Stimulated activated naive CD8-positive, alpha-beta T cell treated with anti-CD3 and anti-CD28 coated beads, Interleukin-15, amount 100 ng/mL, for 72 hours (primary cell): ENCODE results near the gene MKI67.
"Not testable (repeated sequence)": the region's sequence is repeated elsewhere in the genome, so short reads cannot be mapped to it uniquely, and the experiment has no call there.

ENCODE experiments used
- ATAC-seq: fragments of 150-1000 bp; cut with Tn5 transposase; 2 replicates; pipeline ENCODE4 v1.10.0; 2021; ENCODE audit warnings: mild to moderate bottlenecking, moderate library complexity
- DNase-seq, 2 donors: peaks; one replicate each; pipeline ENCODE4 v3.0.0; 2021 to 2022
- H3K27ac Mint-ChIP-seq, 2 donors: one replicate each; pipeline ENCODE4 v1.8.0; 2022; ENCODE audit warnings: mild to moderate bottlenecking in 2 of 2, mixed read lengths in 2 of 2, moderate library complexity in 2 of 2
- H3K27me3 Mint-ChIP-seq: one replicate; pipeline ENCODE4 v1.8.0; 2022; ENCODE audit warnings: mixed read lengths
- H3K4me1 Mint-ChIP-seq: one replicate; pipeline ENCODE4 v1.8.0; 2022; ENCODE audit warnings: mild to moderate bottlenecking, mixed read lengths
- H3K4me3 Mint-ChIP-seq, 2 donors: one replicate each; pipeline ENCODE4 v1.8.0; 2022; ENCODE audit warnings: mild to moderate bottlenecking in 2 of 2, mixed read lengths in 2 of 2, moderate library complexity in 1 of 2
- H3K9me3 Mint-ChIP-seq, 2 donors: one replicate each; pipeline ENCODE4 v1.8.0; 2022; ENCODE audit warnings: mixed read lengths in 2 of 2

Gene MKI67

DNA sequence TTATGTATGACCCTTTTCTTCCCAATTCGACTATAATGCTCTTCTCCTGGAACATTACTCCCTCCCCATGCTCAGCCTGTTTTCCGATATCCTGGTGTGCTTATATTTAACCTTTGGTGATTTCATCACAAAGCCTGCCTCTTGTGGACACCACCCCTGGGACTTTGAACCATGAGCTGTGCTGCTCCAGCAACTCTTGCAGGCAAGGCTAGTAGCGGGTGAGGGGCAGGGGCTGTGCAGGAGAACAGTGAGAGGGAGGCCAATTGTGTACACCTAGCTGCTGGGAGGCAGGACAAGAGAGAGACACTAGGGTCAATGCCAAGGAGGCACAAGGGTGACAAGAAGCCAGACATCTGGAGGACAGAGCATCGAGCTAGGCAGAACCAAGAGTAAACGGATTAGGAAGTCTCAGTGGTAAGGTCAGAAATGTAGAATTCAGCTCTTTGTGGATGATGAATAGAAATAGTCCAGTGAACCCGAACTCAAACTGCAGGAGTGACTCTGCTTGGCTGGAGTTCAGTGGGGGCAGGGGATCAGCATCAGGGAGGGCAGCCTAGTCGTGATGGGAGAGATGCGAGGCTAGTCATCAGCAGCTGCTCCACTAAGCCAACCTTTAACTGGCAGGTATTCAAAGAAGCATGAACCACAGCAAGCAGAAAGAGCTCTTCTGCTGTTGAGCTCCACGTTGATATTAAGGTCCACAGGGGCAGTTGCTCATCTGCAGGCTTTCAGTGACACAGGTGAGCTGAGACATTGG lies 31.0 kb upstream of the MKI67 start:
- no peak for ATAC-seq
- peaks cover 12% of the 10 kb centered on the region for H3K4me1 Mint-ChIP-seq
- H3K9me3 Mint-ChIP-seq: no peaks in the 10 kb centered on the region
- H3K27me3 Mint-ChIP-seq: no peaks in the 10 kb centered on the region
- no peak for DNase-seq
- H3K4me3 Mint-ChIP-seq: no peak overlapping the region
- no peak overlapping the region for H3K27ac Mint-ChIP-seq

DNA sequence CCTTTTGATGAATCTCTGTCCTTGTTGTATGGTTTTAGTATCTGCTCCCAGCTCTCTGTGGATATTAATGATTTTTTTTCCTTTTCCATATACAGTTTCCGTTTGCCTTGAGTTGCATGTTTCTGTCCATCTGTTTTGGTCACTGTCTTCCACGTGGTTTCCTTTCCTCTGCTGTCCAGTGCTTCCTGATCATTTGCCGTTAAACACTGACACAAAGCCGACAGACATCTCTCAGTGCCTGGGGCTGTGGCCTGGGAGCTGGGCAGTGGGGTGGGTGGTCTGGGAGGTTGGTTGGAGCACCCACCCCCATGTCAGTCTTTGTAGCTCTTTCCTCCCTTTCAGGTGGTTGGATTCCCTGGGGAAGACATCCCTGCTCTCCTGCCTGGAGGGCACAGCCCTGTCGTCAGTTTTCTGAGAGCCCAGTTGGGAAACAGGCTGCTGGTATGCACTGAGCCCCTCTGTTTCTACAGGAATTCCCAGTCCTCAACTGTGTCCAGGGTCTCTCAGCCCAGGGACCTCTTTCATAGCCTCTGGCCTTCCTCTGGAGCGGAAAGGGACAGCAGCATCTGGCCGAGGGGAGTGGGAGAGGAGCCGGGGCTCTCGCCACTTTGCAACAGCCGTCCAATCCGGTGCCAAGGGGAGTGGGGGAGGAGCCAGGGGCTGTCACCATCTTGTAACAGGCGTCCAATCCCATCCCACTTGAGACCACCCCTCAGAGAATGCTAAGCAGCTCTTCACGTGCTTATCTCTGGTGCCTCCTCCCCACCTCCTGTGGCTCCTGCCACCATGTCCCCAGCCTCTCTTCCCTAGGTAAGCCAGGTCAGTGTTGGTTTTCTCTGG lies 26.7 kb upstream of the MKI67 start:
- Mint-ChIP-seq H3K4me1 (peaks cover 11% of the 10 kb centered on the region), H3K27ac (peak overlapping the region in 1 of 2 donors; percentile 94), H3K4me3 (no peak overlapping the region), H3K27me3 (peaks cover 12% of the 10 kb centered on the region), H3K9me3 (no peaks in the 10 kb centered on the region)
- no peak for ATAC-seq
- DNase-seq: no peak

DNA sequence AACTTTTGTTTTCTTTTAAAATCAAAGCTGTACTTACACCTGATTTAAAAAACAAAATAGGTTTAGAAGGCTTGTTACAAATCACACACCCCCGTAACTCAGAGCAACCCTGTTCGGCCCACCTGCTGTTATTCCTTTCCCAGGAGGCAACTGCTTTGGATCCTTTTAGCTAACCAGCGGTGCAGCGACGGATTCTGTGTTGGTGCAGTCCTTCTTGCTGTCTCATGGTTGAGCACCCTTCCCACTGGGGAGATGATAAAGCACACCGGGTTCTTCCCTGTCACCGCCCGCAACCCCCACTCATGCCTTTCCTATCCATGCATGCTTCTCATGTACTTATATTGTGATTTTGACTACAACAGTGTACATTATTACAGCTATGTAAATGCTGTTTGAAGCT lies 24.8 kb upstream of the MKI67 start:
- Mint-ChIP-seq H3K4me3 (peak overlapping the region; percentile 22 to 33), H3K27ac (no peak overlapping the region), H3K9me3 (peaks cover 1 to 14% of the 10 kb centered on the region in 2 donors), H3K4me1 (peaks cover 30% of the 10 kb centered on the region), H3K27me3 (peaks cover 12% of the 10 kb centered on the region)
- ATAC-seq (no peak), DNase-seq (no peak)

DNA sequence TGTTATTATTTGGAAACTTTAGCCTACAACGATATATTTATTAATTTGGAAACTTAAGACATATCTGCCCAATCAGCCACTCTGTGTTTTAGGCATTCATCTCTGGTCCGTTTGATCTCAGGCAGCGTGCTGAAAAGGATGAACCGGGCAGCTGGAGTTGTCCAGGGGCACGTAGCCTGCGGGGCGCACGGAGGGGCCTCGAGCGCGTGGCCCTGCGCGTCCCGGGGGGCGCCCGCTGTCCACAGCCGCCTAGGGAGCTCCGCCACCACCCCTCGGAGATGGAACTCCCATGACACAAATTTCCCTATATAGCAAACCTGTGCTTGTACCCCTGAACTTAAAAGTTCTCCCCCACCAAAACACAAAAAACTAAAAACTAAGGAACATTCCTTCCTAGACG lies 24.3 kb upstream of the MKI67 start:
- H3K27me3 Mint-ChIP-seq: peaks cover 12% of the 10 kb centered on the region
- H3K27ac Mint-ChIP-seq: no peak overlapping the region

DNA sequence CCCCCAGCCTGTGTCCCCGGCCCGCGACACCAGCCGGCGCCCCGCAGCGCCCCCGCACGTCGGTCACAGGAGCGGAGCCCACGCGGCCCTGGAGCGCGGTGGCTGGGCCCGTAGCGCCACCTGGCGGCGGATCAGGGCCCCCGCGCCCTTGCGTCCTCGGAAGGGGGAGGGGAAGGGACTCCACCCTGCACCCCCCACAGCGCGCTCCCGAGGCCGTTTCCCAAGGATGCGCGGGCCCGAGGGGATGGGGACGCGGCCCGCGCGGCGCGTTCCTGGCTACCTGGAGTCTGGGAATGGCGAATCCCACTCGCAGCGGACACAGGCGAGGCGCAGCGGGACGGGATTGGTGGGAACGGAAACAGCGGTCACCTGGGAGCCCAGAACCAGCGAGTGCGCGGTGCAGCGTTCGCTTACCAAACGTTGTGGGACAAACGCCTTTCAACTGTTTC lies 23.8 kb upstream of the MKI67 start:
- peaks cover 11 to 24% of the 10 kb centered on the region in 2 donors for H3K9me3 Mint-ChIP-seq
- DNase-seq (peak; percentile 81 to 86), ATAC-seq (peak; percentile 94)
- peak overlapping the region; percentile 74 to 81 for H3K4me3 Mint-ChIP-seq
- peaks cover 35% of the 10 kb centered on the region for H3K4me1 Mint-ChIP-seq
- H3K27ac Mint-ChIP-seq: peak overlapping the region in 1 of 2 donors; percentile 51
- H3K27me3 Mint-ChIP-seq: peaks cover 12% of the 10 kb centered on the region

More for the DNA sequence above, 24.3 kb upstream of the MKI67 start:
- ATAC-seq (no peak), DNase-seq (no peak)
- peak overlapping the region; percentile 74 to 81 for H3K4me3 Mint-ChIP-seq
- peaks cover 34% of the 10 kb centered on the region for H3K4me1 Mint-ChIP-seq
- H3K9me3 Mint-ChIP-seq: peaks cover 6 to 19% of the 10 kb centered on the region in 2 donors

DNA sequence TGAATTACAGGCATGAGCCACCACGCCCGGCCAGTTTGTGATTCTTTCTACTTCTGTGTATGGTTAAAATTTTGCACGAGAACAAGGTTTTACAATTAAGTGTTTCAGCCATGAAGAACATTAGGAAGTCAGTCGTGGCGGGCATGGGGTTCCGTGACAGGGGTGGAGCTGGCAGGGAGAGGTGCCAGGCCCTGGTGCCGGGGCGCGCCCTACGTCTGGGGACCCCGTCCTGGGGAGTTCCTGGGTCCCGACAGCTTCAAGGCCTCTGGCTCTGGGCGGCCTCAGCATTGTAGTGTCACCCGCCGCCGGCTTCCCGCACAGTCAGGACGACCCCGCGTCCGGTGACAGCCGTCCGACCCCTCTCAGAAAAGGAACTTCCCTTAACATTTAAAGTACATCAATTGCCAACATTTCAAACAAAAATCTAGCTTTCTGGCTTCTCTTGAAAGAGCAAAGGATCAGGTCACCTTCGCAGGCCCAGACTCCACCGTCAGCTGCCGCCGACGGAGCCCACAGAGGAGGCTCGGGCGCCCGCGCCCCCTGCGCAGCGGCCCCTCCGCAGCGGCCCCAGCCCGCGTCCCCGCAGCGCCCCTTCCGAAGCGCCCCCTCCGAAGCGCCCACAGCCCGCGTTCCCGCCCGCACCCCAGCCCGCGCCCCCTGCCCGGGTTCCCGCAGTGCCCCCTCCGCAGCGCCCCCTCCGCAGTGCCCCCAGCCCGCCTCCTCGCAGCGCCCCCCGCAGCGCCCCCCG lies 23.2 kb upstream of the MKI67 start:
- Mint-ChIP-seq H3K27ac (no peak overlapping the region), H3K4me3 (peak overlapping the region; percentile 68 to 72)
- peak; percentile 44 for ATAC-seq

DNA sequence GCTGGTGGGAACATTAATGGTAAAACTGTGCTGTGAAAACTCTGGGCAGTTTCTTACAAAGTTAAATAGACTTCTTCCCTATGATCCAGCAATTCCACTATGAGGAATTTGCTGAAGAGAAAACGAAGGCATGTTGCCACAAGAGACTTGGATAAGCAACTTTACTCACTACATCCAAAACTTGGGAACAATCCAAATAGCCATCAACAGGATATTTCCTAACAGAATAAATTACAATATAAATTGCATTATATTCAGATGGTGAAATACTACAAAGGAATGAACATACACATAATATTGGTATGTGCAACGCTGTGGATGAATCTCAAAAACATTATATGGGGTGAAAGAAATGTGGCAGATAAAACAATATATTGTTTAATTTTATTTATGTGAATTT lies 21.4 kb upstream of the MKI67 start:
- Mint-ChIP-seq H3K27ac (no peak overlapping the region), H3K9me3 (peaks cover 11 to 27% of the 10 kb centered on the region in 2 donors), H3K27me3 (peaks cover 12% of the 10 kb centered on the region), H3K4me1 (peaks cover 44% of the 10 kb centered on the region), H3K4me3 (peak overlapping the region in 1 of 2 donors; percentile 23)
- DNase-seq: no peak
- no peak for ATAC-seq

More for the DNA sequence above, 23.2 kb upstream of the MKI67 start:
- peaks cover 12% of the 10 kb centered on the region for H3K27me3 Mint-ChIP-seq
- H3K9me3 Mint-ChIP-seq: peaks cover 11 to 27% of the 10 kb centered on the region in 2 donors
- H3K4me1 Mint-ChIP-seq: peaks cover 41% of the 10 kb centered on the region
- DNase-seq: no peak

DNA sequence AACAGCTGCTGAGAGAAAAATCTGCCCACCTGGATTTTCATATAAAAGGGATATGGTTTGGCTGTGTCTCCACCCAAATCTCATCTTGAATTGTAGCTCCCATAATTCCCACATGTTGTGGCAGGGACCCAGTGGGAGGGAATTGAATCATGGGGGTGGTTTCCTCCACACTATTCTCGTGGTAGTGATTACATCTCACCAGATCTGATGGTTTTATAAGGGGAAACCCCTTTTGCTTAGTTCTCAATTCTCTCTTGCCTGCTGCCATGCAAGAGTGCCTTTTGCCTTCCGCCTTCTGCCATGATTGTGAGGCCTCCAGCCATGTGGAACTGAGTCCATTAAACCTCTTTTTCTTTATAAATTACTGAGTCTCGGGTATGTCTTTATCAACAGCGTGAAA lies 20.8 kb upstream of the MKI67 start:
- H3K27me3 Mint-ChIP-seq: peaks cover 12% of the 10 kb centered on the region
- no peak overlapping the region for H3K27ac Mint-ChIP-seq
- peaks cover 11 to 27% of the 10 kb centered on the region in 2 donors for H3K9me3 Mint-ChIP-seq
- H3K4me3 Mint-ChIP-seq: peak overlapping the region; percentile 23 to 41
- no peak for DNase-seq
- peak; percentile 44 for ATAC-seq
- H3K4me1 Mint-ChIP-seq: peaks cover 44% of the 10 kb centered on the region

DNA sequence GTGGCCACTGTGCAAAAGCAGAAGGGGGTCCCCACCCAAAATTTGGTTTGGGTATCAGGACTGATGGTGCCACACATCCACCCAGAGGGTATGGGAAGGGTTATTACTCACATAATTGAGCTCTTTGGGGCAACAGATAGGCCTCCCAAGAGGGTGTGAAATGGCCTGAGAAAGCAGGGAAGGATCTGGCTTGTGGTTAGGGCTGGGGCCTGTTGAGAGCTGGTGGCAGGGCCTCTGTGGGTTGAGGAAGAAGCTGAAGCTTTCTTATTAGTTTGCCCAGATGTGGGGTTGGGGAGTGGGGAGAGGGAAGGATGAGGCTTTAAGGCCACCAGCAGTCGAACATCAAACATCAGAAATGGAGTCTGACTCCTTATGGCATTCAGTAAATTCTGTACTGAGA lies 18.3 kb upstream of the MKI67 start:
- DNase-seq (no peak), ATAC-seq (peak; percentile 53)
- Mint-ChIP-seq H3K27me3 (no peaks in the 10 kb centered on the region), H3K4me3 (no peak overlapping the region), H3K9me3 (peaks cover 11 to 27% of the 10 kb centered on the region in 2 donors), H3K27ac (no peak overlapping the region), H3K4me1 (peaks cover 44% of the 10 kb centered on the region)

DNA sequence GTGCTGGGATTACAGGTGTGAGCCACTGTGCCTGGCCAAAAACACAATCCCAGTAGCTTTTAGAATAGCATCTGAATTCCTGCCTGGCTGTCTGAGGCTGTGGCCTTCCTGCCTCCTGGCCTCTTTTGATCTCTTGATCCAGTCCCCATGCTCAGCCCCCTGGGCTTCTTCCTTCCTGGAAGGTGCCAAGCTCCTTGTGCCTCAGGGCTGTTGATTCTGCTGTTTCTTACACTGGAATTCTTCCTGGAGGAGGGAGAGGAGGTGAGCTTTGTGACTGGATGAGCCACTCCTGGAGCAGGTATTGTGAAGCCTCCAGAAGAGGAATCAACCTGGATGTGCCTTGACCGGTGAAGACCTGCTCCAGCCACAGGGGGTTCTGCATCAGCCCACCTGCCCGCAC lies 17.3 kb upstream of the MKI67 start:
- H3K27ac Mint-ChIP-seq: no peak overlapping the region
- ATAC-seq (no peak), DNase-seq (no peak)
- no peaks in the 10 kb centered on the region for H3K27me3 Mint-ChIP-seq
- peaks cover 11 to 27% of the 10 kb centered on the region in 2 donors for H3K9me3 Mint-ChIP-seq
- H3K4me1 Mint-ChIP-seq: peaks cover 34% of the 10 kb centered on the region
- no peak overlapping the region for H3K4me3 Mint-ChIP-seq

DNA sequence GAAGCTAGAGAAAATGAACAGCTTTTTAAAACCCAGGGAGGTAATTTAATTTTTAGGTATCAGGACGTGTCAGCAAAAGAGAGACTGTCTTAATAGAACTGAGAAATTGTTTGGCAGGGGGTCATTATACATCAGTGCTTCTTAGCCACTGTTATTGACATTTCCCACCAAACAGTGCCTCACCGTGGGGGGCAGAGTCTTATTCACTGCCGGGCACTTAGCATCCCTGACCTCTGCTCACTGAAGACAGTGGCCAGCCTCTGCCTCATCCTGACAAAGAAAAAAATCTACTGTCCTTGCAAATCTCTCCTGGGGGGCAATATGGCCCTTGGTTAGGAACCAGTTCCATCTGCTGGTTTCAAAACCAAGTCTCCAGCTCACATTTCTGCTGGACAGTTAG lies 14.2 kb upstream of the MKI67 start:
- H3K27me3 Mint-ChIP-seq: no peaks in the 10 kb centered on the region
- no peak for DNase-seq
- H3K27ac Mint-ChIP-seq: no peak overlapping the region
- no peak overlapping the region for H3K4me3 Mint-ChIP-seq
- peaks cover 16% of the 10 kb centered on the region for H3K4me1 Mint-ChIP-seq
- peaks cover 4 to 6% of the 10 kb centered on the region in 2 donors for H3K9me3 Mint-ChIP-seq
- ATAC-seq: no peak

DNA sequence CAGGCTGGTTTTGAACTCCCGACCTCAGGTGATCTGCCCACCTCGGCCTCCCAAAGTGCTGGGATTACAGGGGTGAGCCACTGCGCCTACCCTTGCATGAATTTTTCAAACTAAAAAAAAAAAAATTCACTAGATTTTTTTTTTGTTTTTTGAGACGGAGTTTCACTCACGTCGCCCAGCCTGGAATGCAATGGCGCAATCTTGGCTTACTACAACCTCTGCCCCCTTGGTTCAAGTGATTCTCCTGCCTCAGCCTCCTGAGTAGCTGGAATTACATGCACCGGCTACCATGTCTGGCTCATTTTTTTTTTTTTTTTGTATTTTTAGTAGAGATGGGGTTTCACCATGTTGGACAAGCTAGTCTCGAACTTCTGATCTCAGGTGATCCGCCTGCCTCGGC lies 12.2 kb upstream of the MKI67 start:
- not testable (repeated sequence) for H3K9me3 Mint-ChIP-seq, H3K4me3 Mint-ChIP-seq, H3K27me3 Mint-ChIP-seq, DNase-seq, ATAC-seq, H3K4me1 Mint-ChIP-seq
- H3K27ac Mint-ChIP-seq: peak overlapping the region in 1 of 2 donors; percentile 48

DNA sequence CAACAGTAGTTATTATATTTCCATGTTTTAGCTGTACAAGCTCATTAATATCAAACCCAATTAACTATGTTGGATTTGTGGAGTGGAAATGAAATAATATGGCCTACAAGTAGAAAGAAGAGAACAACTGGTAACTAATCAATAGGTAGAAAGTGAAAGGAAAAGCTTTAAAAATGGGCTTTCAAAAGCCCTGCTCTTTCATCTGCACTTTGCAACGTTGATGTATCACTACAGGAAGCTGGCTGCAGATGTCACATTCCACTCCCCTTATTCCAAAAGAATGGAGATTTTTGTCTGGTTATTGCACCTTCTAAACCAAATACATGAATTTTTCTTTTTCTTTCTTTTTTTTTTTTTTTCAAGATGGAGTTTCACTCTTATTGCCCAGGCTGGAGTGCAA lies 11.7 kb upstream of the MKI67 start:
- Mint-ChIP-seq H3K27ac (no peak overlapping the region), H3K4me1 (peaks cover 6% of the 10 kb centered on the region), H3K9me3 (no peaks in the 10 kb centered on the region), H3K27me3 (peaks cover 10% of the 10 kb centered on the region), H3K4me3 (no peak overlapping the region)
- ATAC-seq (no peak), DNase-seq (no peak)

DNA sequence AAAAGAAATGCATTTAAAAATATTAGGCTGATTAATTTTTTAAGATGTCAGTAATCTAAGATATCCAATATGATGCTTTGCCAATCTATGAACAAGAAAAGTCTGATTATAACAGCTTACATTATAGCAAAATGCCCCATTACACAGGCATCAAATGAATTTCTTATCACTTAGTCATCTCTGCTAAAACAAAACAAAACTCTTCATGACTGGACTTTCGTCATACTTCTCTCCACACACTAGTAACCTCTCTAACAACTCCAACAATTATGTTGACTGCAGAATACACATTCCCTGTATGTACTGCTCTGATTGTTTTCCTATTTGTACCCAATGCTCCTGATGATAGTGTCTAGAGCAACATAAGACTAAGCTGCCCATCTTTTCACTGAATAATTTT lies 3.8 kb upstream of the MKI67 start:
- Mint-ChIP-seq H3K27ac (no peak overlapping the region), H3K4me1 (peaks cover 17% of the 10 kb centered on the region), H3K9me3 (no peaks in the 10 kb centered on the region), H3K4me3 (no peak overlapping the region), H3K27me3 (peaks cover 22% of the 10 kb centered on the region)
- no peak for ATAC-seq
- no peak for DNase-seq

DNA sequence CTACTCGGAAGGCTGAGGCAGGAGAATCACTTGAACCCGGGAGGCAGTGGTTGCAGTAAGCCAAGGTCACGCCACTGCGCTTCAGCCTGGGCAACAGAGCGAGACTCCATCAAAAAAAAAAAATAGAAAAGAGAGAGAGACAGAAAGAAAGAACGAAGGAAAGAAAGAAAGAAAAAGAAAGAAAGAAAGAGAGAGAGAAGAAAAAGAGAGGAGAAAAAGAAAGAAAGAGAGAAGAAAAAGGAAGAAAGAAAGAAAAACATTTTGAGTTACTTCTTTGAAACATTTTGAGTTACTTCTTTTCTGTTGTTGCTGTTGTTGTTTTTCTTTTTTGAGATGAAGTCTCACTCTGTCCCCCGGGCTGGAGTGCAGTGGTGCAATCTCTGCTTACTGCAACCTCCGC lies 2.4 kb upstream of the MKI67 start:
- Mint-ChIP-seq H3K4me3 (no peak overlapping the region), H3K27ac (no peak overlapping the region), H3K27me3 (peaks cover 30% of the 10 kb centered on the region), H3K4me1 (peaks cover 32% of the 10 kb centered on the region), H3K9me3 (no peaks in the 10 kb centered on the region)
- no peak for DNase-seq
- ATAC-seq: no peak
